Suprapubic skin (tissue), 4 donors: ENCODE results near the gene ATG2B.

ENCODE experiments used
- EP300 ChIP-seq: sonication (generic); formaldehyde crosslinking; IDR thresholded peaks from one replicate; pipeline ENCODE4 v1.6.1; 2017; ENCODE audit warnings: antibody characterized with exemption
- POLR2A ChIP-seq, 2 donors: fragments of 450-650 bp; IDR thresholded peaks; one replicate each; pipeline ENCODE4 v1.6.1; 2017; ENCODE audit warnings: antibody characterized with exemption in 2 of 2, mild to moderate bottlenecking in 2 of 2, moderate library complexity in 2 of 2
- POLR2AphosphoS5 ChIP-seq, 3 donors: sonication (generic); formaldehyde crosslinking; IDR thresholded peaks; one replicate each; pipeline ENCODE4 v1.6.1; 2017; ENCODE audit warnings: antibody characterized with exemption in 3 of 3
- TF ChIP-seq, protein P1 (sequence below), 2 donors: fragments of 200-600 bp in 1 of 2; fragments of 450-650 bp in 1 of 2; sonication (generic) in 1 of 2; IDR thresholded peaks; one replicate each; pipeline ENCODE4 v1.5.1; 2016 to 2019; ENCODE audit warnings: antibody characterized with exemption in 2 of 2, mild to moderate bottlenecking in 1 of 2, moderate library complexity in 1 of 2

DNA sequence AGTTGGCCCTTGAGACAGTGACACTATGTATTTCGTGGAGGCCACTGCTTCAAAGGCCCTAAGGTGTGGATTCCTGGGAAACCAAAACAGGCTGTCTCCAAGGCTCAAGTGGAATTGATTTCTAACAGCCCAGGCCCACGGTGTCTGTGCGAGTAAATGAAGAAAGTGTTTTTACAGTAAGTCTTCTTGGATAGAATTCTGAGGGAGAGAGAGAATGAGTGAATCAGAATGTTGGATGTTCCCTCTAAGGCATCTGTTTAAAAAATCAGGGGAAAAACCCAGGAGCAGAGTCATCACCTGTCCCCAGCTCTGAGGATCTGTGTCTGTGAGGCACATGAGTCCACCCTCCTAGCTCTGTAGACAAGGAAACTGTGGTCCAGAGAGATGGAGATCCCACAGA, 129.5 kb downstream of the ATG2B start:
- TF ChIP-seq POLR2A (IDR thresholded peaks at IDR 0.05) (no peak), EP300 (no peak), POLR2AphosphoS5 (IDR thresholded peaks at IDR 0.05) (no peak)
- TF ChIP-seq, protein P1, sequence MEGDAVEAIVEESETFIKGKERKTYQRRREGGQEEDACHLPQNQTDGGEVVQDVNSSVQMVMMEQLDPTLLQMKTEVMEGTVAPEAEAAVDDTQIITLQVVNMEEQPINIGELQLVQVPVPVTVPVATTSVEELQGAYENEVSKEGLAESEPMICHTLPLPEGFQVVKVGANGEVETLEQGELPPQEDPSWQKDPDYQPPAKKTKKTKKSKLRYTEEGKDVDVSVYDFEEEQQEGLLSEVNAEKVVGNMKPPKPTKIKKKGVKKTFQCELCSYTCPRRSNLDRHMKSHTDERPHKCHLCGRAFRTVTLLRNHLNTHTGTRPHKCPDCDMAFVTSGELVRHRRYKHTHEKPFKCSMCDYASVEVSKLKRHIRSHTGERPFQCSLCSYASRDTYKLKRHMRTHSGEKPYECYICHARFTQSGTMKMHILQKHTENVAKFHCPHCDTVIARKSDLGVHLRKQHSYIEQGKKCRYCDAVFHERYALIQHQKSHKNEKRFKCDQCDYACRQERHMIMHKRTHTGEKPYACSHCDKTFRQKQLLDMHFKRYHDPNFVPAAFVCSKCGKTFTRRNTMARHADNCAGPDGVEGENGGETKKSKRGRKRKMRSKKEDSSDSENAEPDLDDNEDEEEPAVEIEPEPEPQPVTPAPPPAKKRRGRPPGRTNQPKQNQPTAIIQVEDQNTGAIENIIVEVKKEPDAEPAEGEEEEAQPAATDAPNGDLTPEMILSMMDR (IDR thresholded peaks at IDR 0.05), result no peak
